Bronchial epithelial cell (primary cell): Measurements from ENCODE around the gene PAX5. TPM values are rescaled to one million over a fixed set of nuclear protein-coding genes. Genes with fewer than 3 reads are reported as not detected.

Source experiments
- DNase-seq: peaks from one replicate; pipeline ENCODE4 v3.0.0-alpha.2; 2010; ENCODE audit warnings: low read depth
- FAIRE-seq: peaks from 2 replicates; lab custom pipeline; 2011; peaks lifted over from hg19 to GRCh38; lab: Jason Lieb, UNC
- H3K27me3 ChIP-seq: 2 replicates; pipeline ENCODE4 v1.5.1; 2011; ENCODE audit warnings: low read length; ENCODE audit not compliant: control insufficient read depth, insufficient read depth
- H3K36me3 ChIP-seq: 2 replicates; pipeline ENCODE4 v1.5.1; 2011; ENCODE audit warnings: low read length; ENCODE audit not compliant: control insufficient read depth, insufficient read depth
- H3K4me3 ChIP-seq: 2 replicates; pipeline ENCODE4 v1.5.1; 2011; ENCODE audit warnings: mild to moderate bottlenecking, low read depth, low read length, control low read depth
- total RNA-seq: library from RNA; depleted of rRNA; stranded (reverse); fragments of >200 nt; gene quantifications from 2 replicates; pipeline ENCODE4 v1.2.1, GENCODE V29; 2014
- TF ChIP-seq, protein P1 (sequence below): IDR thresholded peaks from 2 replicates; pipeline ENCODE4 v1.5.1; 2011; ENCODE audit warnings: mild to moderate bottlenecking, moderate library complexity, low read length, control low read depth, inconsistent platforms; ENCODE audit not compliant: insufficient read depth, severe bottlenecking

PAX5 gene
- total RNA-seq, 1 donor from 2014 or later: not detected

- TF ChIP-seq, protein P1, sequence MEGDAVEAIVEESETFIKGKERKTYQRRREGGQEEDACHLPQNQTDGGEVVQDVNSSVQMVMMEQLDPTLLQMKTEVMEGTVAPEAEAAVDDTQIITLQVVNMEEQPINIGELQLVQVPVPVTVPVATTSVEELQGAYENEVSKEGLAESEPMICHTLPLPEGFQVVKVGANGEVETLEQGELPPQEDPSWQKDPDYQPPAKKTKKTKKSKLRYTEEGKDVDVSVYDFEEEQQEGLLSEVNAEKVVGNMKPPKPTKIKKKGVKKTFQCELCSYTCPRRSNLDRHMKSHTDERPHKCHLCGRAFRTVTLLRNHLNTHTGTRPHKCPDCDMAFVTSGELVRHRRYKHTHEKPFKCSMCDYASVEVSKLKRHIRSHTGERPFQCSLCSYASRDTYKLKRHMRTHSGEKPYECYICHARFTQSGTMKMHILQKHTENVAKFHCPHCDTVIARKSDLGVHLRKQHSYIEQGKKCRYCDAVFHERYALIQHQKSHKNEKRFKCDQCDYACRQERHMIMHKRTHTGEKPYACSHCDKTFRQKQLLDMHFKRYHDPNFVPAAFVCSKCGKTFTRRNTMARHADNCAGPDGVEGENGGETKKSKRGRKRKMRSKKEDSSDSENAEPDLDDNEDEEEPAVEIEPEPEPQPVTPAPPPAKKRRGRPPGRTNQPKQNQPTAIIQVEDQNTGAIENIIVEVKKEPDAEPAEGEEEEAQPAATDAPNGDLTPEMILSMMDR: no peak
- H3K4me3 ChIP-seq: no peak overlapping the region
- DNase-seq (no peak), FAIRE-seq (no peak)
- no peaks in the 10 kb centered on the region for H3K36me3 ChIP-seq
- H3K27me3 ChIP-seq: no peaks in the 10 kb centered on the region
Observed at GRCh38 chr9:36945999-36946398, 88.1 kb downstream of the PAX5 start.

GRCh38 chr9:36942891-36943290 is 91.2 kb downstream of the PAX5 start:
- TF ChIP-seq, protein P1: no peak
- DNase-seq (no peak), FAIRE-seq (no peak)
- Histone ChIP-seq H3K4me3 (no peak overlapping the region), H3K36me3 (no peaks in the 10 kb centered on the region), H3K27me3 (peaks cover 3% of the 10 kb centered on the region)

DNA sequence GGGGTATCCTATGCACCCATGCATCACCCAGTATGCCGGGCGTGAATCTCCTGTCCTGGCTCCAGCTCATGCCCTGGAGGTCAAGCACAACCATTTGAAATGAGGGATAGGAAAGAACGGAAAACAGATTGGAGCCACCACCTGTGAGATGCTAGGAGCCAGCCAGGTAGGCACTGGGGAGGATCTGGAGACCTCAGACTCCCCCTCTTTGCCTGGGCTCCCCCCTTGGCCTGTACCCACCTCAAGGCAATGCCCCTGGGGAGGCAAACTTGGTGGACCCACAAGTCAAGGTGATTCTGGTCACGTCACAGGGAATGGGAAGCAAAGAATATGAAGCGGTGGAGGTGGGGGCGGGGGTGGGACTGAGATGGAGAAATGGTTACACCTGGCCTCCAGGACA is 92.6 kb downstream of the PAX5 start:
- DNase-seq (no peak), FAIRE-seq (no peak)
- H3K36me3 ChIP-seq: no peaks in the 10 kb centered on the region
- peaks cover 7% of the 10 kb centered on the region for H3K27me3 ChIP-seq
- TF ChIP-seq, protein P1: no peak
- H3K4me3 ChIP-seq: no peak overlapping the region

GRCh38 chr9:36940881-36941280 is 93.2 kb downstream of the PAX5 start:
- FAIRE-seq (no peak), DNase-seq (no peak)
- TF ChIP-seq, protein P1: no peak
- Histone ChIP-seq H3K4me3 (no peak overlapping the region), H3K36me3 (no peaks in the 10 kb centered on the region), H3K27me3 (peaks cover 9% of the 10 kb centered on the region)

DNA sequence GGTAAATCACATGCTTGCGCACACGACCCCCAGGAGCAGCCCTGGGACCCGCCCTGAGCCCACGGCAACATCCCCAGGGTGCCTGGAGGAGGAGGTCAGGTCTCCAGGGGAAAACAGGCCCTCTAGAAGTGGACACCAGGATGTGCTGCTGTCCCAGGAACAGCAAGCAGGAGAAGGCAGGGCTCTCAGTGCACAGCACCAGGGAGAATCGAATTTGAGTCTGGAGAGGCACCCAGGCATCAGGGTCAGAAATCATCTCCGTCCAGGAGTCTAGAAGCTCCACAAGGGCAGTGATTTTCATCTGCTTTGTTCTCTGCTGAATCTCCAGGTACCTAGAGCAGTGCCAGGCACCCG is 93.6 kb downstream of the PAX5 start:
- peaks cover 12% of the 10 kb centered on the region for H3K27me3 ChIP-seq
- no peak overlapping the region for H3K4me3 ChIP-seq
- TF ChIP-seq, protein P1: no peak
- DNase-seq: no peak
- no peak for FAIRE-seq
- no peaks in the 10 kb centered on the region for H3K36me3 ChIP-seq
